GM23338 (cell line): ENCODE results near the gene CORO7. TPM values are rescaled to one million over a fixed set of nuclear protein-coding genes. Genes with fewer than 3 reads are reported as not detected.

Experiments used
- ATAC-seq: fragments of 200-7000 bp; cut with Tn5 transposase; 3 replicates; pipeline ENCODE4 v1.9.1; 2020
- DNase-seq: peaks from one replicate; pipeline ENCODE4 v3.0.0-alpha.2; 2015; ENCODE audit warnings: low spot score
- H2AFZ ChIP-seq: fragments of 200-600 bp; sonication (generic); 2 replicates; pipeline ENCODE4 v1.8.0; 2016; ENCODE audit warnings: antibody characterized with exemption, mild to moderate bottlenecking, moderate library complexity
- H3F3A ChIP-seq: fragments of 200-600 bp; sonication (generic); replicated peaks from 2 replicates; pipeline ENCODE4 v1.8.0; 2017; ENCODE audit warnings: antibody characterized with exemption, mixed run types, low read depth
- H3K27ac ChIP-seq: fragments of 200-600 bp; sonication (generic); 2 replicates; pipeline ENCODE4 v1.6.1; 2016; ENCODE audit warnings: low read depth
- H3K27me3 ChIP-seq: fragments of 200-600 bp; sonication (generic); 2 replicates; pipeline ENCODE4 v1.8.0; 2016; ENCODE audit warnings: mild to moderate bottlenecking, mixed run types, moderate library complexity; ENCODE audit not compliant: insufficient read depth
- H3K36me3 ChIP-seq: fragments of 200-600 bp; sonication (generic); 2 replicates; pipeline ENCODE4 v1.8.0; 2016; ENCODE audit warnings: mild to moderate bottlenecking; ENCODE audit not compliant: insufficient read depth
- H3K4me1 ChIP-seq: fragments of 200-600 bp; sonication (generic); 2 replicates; pipeline ENCODE4 v1.8.0; 2016; ENCODE audit warnings: mild to moderate bottlenecking, moderate library complexity; ENCODE audit not compliant: insufficient read depth
- H3K4me2 ChIP-seq: fragments of 200-600 bp; sonication (generic); 2 replicates; pipeline ENCODE4 v1.7.1; 2017; ENCODE audit warnings: mixed run types
- H3K4me3 ChIP-seq: fragments of 200-600 bp; sonication (generic); 2 replicates; pipeline ENCODE4 v1.6.1; 2016; ENCODE audit warnings: mixed run types
- H3K79me2 ChIP-seq: fragments of 200-600 bp; sonication (generic); replicated peaks from 2 replicates; pipeline ENCODE4 v1.8.0; 2017; ENCODE audit warnings: mild to moderate bottlenecking; ENCODE audit not compliant: insufficient read depth
- H3K9me2 ChIP-seq: fragments of 200-600 bp; sonication (generic); 2 replicates; pipeline ENCODE4 v1.8.0; 2017; ENCODE audit not compliant: insufficient read depth
- H4K20me1 ChIP-seq: fragments of 200-600 bp; sonication (generic); replicated peaks from 2 replicates; pipeline ENCODE4 v1.8.0; 2017; ENCODE audit warnings: mild to moderate bottlenecking; ENCODE audit not compliant: insufficient read depth
- H3K27ac Mint-ChIP-seq: 2 replicates; pipeline ENCODE4 v1.8.0; 2020; ENCODE audit warnings: inconsistent platforms, mild to moderate bottlenecking, moderate library complexity, mixed read lengths
- H3K27me3 Mint-ChIP-seq: 3 replicates; pipeline ENCODE4 v1.8.0; 2022; ENCODE audit warnings: low read depth, mild to moderate bottlenecking, moderate library complexity, mixed read lengths, inconsistent platforms; ENCODE audit not compliant: insufficient read depth, poor library complexity
- H3K36me3 Mint-ChIP-seq: 3 replicates; pipeline ENCODE4 v1.8.0; 2021; ENCODE audit warnings: low read depth, mild to moderate bottlenecking, inconsistent platforms, moderate library complexity, mixed read lengths
- H3K4me1 Mint-ChIP-seq: 3 replicates; pipeline ENCODE4 v1.8.0; 2020; ENCODE audit warnings: mild to moderate bottlenecking, inconsistent platforms, mixed read lengths
- H3K4me3 Mint-ChIP-seq: 3 replicates; pipeline ENCODE4 v1.8.0; 2021; ENCODE audit warnings: moderate library complexity, mild to moderate bottlenecking, inconsistent platforms, mixed read lengths
- H3K9me3 Mint-ChIP-seq: 3 replicates; pipeline ENCODE4 v1.8.0; 2020; ENCODE audit warnings: moderate library complexity, mild to moderate bottlenecking, inconsistent platforms, mixed read lengths
- CREB1 ChIP-seq: fragments of 250-450 bp; sonication (Bioruptor Pico); IDR thresholded peaks from 2 replicates; pipeline ENCODE4 v1.5.0; 2020; ENCODE audit warnings: low read depth, mild to moderate bottlenecking, moderate library complexity
- EZH2 ChIP-seq: fragments of 200-600 bp; sonication (generic); IDR thresholded peaks from one replicate; pipeline ENCODE4 v1.8.0; 2017; ENCODE audit warnings: antibody characterized with exemption, mild to moderate bottlenecking, low read depth; ENCODE audit not compliant: unreplicated experiment
- EZH2phosphoT487 ChIP-seq: fragments of 200-600 bp; sonication (generic); IDR thresholded peaks from one replicate; pipeline ENCODE4 v1.8.1; 2018; ENCODE audit warnings: antibody characterized with exemption; ENCODE audit not compliant: unreplicated experiment
- JUNB ChIP-seq: IDR thresholded peaks from one replicate; pipeline ENCODE4 v1.6.1; 2016; ENCODE audit warnings: antibody characterized with exemption; ENCODE audit not compliant: unreplicated experiment
- NANOG ChIP-seq: IDR thresholded peaks from 2 replicates; pipeline ENCODE4 v1.6.1; 2016; ENCODE audit warnings: antibody characterized with exemption, borderline replicate concordance
- POLR2AphosphoS5 ChIP-seq: IDR thresholded peaks from 2 replicates; pipeline ENCODE4 v1.6.1; 2016; ENCODE audit warnings: antibody characterized with exemption, low read depth
- STAT1 ChIP-seq: IDR thresholded peaks from one replicate; pipeline ENCODE4 v1.6.1; 2016; ENCODE audit warnings: antibody characterized with exemption; ENCODE audit not compliant: unreplicated experiment
- ZNF114 ChIP-seq: fragments of 250-450 bp; sonication (Bioruptor Pico); IDR thresholded peaks from 2 replicates; pipeline ENCODE4 v1.5.0; 2020; ENCODE audit warnings: mild to moderate bottlenecking, moderate library complexity
- ZNF331 ChIP-seq: fragments of 250-450 bp; sonication (Bioruptor Pico); IDR thresholded peaks from 2 replicates; pipeline ENCODE4 v1.5.0; 2020; ENCODE audit warnings: low read depth, mild to moderate bottlenecking, moderate library complexity
- ZNF462 ChIP-seq: fragments of 250-450 bp; sonication (Bioruptor Pico); IDR thresholded peaks from 2 replicates; pipeline ENCODE4 v1.5.0; 2020; ENCODE audit warnings: mild to moderate bottlenecking, moderate library complexity
- polyA plus RNA-seq: library from polyadenylated mRNA; unstranded; fragments of >200 nt; fragmentation: Nextera tagmentation; extraction: Ambion mirVana; gene quantifications from 2 replicates; pipeline ENCODE4 v1.2.1, GENCODE V29; 2016
- total RNA-seq: library from RNA; depleted of rRNA; stranded (reverse); fragments of >200 nt; shearing (Covaris generic); gene quantifications from 2 replicates; pipeline ENCODE4 v1.2.3, GENCODE V29; 2014
- TF ChIP-seq, protein P1 (sequence below): IDR thresholded peaks from 2 replicates; pipeline ENCODE4 v1.6.1; 2016; ENCODE audit warnings: antibody characterized with exemption
- TF ChIP-seq, protein P2 (sequence below): IDR thresholded peaks from one replicate; pipeline ENCODE4 v1.6.1; 2018; ENCODE audit warnings: antibody characterized with exemption; ENCODE audit not compliant: unreplicated experiment
- TF ChIP-seq, protein P3 (sequence below), 2 experiments: fragments of 200-600 bp in 1 of 2; sonication (generic) in 1 of 2; conservative IDR thresholded peaks; 2 replicates each; pipeline versions ENCODE4 v1.5.1 to v1.6.1; 2016 to 2017; ENCODE audit warnings: antibody characterized with exemption in 2 of 2, low read depth in 2 of 2, mild to moderate bottlenecking in 2 of 2, moderate library complexity in 1 of 2

The CORO7 gene
- total and polyA plus RNA-seq, 2 experiments from 2014 or later, result 14.2 to 46.4 TPM

GRCh38 chr16:4323071-4323844 is 93.1 kb downstream of the CORO7 start:
- no peak overlapping the region for H2AFZ ChIP-seq
- no peak overlapping the region for H3K4me3 Mint-ChIP-seq
- peaks cover 3% of the 10 kb centered on the region; the same call in 1 of the 2 replicates for H4K20me1 ChIP-seq
- H3K4me2 ChIP-seq, result peak overlapping the region; percentile 73
- no peak overlapping the region for H3K27ac Mint-ChIP-seq
- 0 out of 2 replicates have a peak overlapping the region, but pooled peaks have one; percentile 39 for H3K27ac ChIP-seq
- no peak overlapping the region for H3K4me3 ChIP-seq
- H3K9me3 Mint-ChIP-seq, result no peaks in the 10 kb centered on the region
- no peak for DNase-seq
- peaks cover 74% of the 10 kb centered on the region for H3K79me2 ChIP-seq
- H3K36me3 ChIP-seq, result no peaks in the 10 kb centered on the region
- H3K4me1 ChIP-seq, result peaks cover 35% of the 10 kb centered on the region
- peaks cover 7% of the 10 kb centered on the region for H3F3A ChIP-seq
- ATAC-seq, result no peak
- no peaks in the 10 kb centered on the region for H3K27me3 ChIP-seq
- TF ChIP-seq, protein P1, sequence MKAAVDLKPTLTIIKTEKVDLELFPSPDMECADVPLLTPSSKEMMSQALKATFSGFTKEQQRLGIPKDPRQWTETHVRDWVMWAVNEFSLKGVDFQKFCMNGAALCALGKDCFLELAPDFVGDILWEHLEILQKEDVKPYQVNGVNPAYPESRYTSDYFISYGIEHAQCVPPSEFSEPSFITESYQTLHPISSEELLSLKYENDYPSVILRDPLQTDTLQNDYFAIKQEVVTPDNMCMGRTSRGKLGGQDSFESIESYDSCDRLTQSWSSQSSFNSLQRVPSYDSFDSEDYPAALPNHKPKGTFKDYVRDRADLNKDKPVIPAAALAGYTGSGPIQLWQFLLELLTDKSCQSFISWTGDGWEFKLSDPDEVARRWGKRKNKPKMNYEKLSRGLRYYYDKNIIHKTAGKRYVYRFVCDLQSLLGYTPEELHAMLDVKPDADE, result no peak
- TF ChIP-seq ZNF331 (CRISPR knock-in tag) (no peak), EZH2 (no peak), ZNF462 (CRISPR knock-in tag) (no peak), POLR2AphosphoS5 (no peak), ZNF114 (CRISPR knock-in tag) (no peak), NANOG (no peak), JUNB (no peak), CREB1 (CRISPR knock-in tag) (no peak), EZH2phosphoT487 (no peak), STAT1 (no peak)
- TF ChIP-seq, protein P2, sequence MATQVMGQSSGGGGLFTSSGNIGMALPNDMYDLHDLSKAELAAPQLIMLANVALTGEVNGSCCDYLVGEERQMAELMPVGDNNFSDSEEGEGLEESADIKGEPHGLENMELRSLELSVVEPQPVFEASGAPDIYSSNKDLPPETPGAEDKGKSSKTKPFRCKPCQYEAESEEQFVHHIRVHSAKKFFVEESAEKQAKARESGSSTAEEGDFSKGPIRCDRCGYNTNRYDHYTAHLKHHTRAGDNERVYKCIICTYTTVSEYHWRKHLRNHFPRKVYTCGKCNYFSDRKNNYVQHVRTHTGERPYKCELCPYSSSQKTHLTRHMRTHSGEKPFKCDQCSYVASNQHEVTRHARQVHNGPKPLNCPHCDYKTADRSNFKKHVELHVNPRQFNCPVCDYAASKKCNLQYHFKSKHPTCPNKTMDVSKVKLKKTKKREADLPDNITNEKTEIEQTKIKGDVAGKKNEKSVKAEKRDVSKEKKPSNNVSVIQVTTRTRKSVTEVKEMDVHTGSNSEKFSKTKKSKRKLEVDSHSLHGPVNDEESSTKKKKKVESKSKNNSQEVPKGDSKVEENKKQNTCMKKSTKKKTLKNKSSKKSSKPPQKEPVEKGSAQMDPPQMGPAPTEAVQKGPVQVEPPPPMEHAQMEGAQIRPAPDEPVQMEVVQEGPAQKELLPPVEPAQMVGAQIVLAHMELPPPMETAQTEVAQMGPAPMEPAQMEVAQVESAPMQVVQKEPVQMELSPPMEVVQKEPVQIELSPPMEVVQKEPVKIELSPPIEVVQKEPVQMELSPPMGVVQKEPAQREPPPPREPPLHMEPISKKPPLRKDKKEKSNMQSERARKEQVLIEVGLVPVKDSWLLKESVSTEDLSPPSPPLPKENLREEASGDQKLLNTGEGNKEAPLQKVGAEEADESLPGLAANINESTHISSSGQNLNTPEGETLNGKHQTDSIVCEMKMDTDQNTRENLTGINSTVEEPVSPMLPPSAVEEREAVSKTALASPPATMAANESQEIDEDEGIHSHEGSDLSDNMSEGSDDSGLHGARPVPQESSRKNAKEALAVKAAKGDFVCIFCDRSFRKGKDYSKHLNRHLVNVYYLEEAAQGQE, result no peak
- TF ChIP-seq, protein P3, sequence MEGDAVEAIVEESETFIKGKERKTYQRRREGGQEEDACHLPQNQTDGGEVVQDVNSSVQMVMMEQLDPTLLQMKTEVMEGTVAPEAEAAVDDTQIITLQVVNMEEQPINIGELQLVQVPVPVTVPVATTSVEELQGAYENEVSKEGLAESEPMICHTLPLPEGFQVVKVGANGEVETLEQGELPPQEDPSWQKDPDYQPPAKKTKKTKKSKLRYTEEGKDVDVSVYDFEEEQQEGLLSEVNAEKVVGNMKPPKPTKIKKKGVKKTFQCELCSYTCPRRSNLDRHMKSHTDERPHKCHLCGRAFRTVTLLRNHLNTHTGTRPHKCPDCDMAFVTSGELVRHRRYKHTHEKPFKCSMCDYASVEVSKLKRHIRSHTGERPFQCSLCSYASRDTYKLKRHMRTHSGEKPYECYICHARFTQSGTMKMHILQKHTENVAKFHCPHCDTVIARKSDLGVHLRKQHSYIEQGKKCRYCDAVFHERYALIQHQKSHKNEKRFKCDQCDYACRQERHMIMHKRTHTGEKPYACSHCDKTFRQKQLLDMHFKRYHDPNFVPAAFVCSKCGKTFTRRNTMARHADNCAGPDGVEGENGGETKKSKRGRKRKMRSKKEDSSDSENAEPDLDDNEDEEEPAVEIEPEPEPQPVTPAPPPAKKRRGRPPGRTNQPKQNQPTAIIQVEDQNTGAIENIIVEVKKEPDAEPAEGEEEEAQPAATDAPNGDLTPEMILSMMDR (conservative IDR thresholded peaks at IDR 0.05; ENCODE audit: low read depth in 2 of 2), result no peak
- peaks cover 17% of the 10 kb centered on the region for H3K4me1 Mint-ChIP-seq
- H3K27me3 Mint-ChIP-seq, result peaks cover 8% of the 10 kb centered on the region
- no peaks in the 10 kb centered on the region for H3K36me3 Mint-ChIP-seq
- H3K9me2 ChIP-seq, result no peaks in the 10 kb centered on the region
